Measurements from ENCODE around the gene MYO19. TPM values are rescaled to one million over a fixed set of nuclear protein-coding genes. Genes with fewer than 3 reads are reported as not detected.

Gene MYO19
- total RNA-seq, 1 experiment from 2014 or later, result 167 TPM

- Histone ChIP-seq H3K4me3 (replicated peaks in 1 of 2; ENCODE audit: low read depth in 1 of 2, low read length in 2 of 2) (no peak overlapping the region), H3K27ac (ENCODE audit: low read depth, low read length) (no peak overlapping the region), H3K27me3 (ENCODE audit: insufficient read depth, low read length) (no peaks in the 10 kb centered on the region), H3K9me2 (ENCODE audit: insufficient read depth) (no peaks in the 10 kb centered on the region), H3K79me2 (ENCODE audit: insufficient read depth, low read length) (peaks cover 2% of the 10 kb centered on the region; the same call in 1 of the 2 replicates), H3K36me3 (ENCODE audit: control insufficient read depth in 1 of 2, insufficient read depth in 2 of 2, low read length in 2 of 2) (peaks cover 33 to 61% of the 10 kb centered on the region in 2 experiments; a peak in 3 of 4 replicates), H4K20me1 (ENCODE audit: insufficient read depth) (no peaks in the 10 kb centered on the region), H3K4me1 (ENCODE audit: control insufficient read depth in 1 of 2, insufficient read depth in 2 of 2, low read length in 2 of 2) (no peaks in the 10 kb centered on the region), H3K9ac (ENCODE audit: low read length) (no peak overlapping the region), H3K4me2 (ENCODE audit: low read length) (no peak overlapping the region), H3K9me3 (ENCODE audit: control insufficient read depth in 1 of 2, insufficient read depth in 1 of 2, low read depth in 1 of 2, low read length in 2 of 2) (no peaks in the 10 kb centered on the region), H2AFZ (ENCODE audit: low read depth, low read length, poor library complexity, severe bottlenecking) (no peak overlapping the region)
- TF ChIP-seq REST (IDR thresholded peaks at IDR 0.05; ENCODE audit: low read depth) (no peak), SP1 (IDR thresholded peaks at IDR 0.05; ENCODE audit: low read depth) (no peak), EZH2phosphoT487 (IDR thresholded peaks at IDR 0.05; ENCODE audit: borderline replicate concordance) (no peak), CTCF (IDR thresholded peaks at IDR 0.05 in 2 of 3, conservative IDR thresholded peaks at IDR 0.05 in 1 of 3; ENCODE audit: borderline replicate concordance in 1 of 3, insufficient read depth in 1 of 3, low read depth in 2 of 3, low read length in 2 of 3) (no peak), JUND (IDR thresholded peaks at IDR 0.05) (no peak), ELF1 (IDR thresholded peaks at IDR 0.05; ENCODE audit: borderline replicate concordance, low read depth) (no peak), YY1 (IDR thresholded peaks at IDR 0.05; ENCODE audit: extremely low read depth, insufficient replicate concordance, low read depth, low read length) (no peak), CEBPB (IDR thresholded peaks at IDR 0.05; ENCODE audit: low read depth) (no peak), FOSL1 (IDR thresholded peaks at IDR 0.05; ENCODE audit: low read depth) (no peak), MAX (IDR thresholded peaks at IDR 0.05) (no peak), POLR2AphosphoS5 (IDR thresholded peaks at IDR 0.05; ENCODE audit: low read depth, low read length) (no peak), RAD21 (IDR thresholded peaks at IDR 0.05; ENCODE audit: low read depth) (no peak), ZBTB33 (IDR thresholded peaks at IDR 0.05; ENCODE audit: extremely low read depth, insufficient replicate concordance, low read length) (no peak), TCF7L2 (IDR thresholded peaks at IDR 0.05; ENCODE audit: borderline replicate concordance, extremely low read depth, insufficient read depth, insufficient read length) (no peak), CBX3 (IDR thresholded peaks at IDR 0.05; ENCODE audit: low read depth) (no peak), SRF (IDR thresholded peaks at IDR 0.05; ENCODE audit: low read depth) (no peak), POLR2A (IDR thresholded peaks at IDR 0.05; ENCODE audit: borderline replicate concordance, extremely low read depth, insufficient read depth, insufficient read length) (no peak)
- ATAC-seq (no peak), DNase-seq (ENCODE audit: low read depth, low spot score) (no peak)
- TSS peak; percentile 44 for BruUV-seq (replicated peaks)
- ChIA-PET RAD21 (ENCODE audit: low non-redundant PET in 1 of 2, low total read pairs in 2 of 2, uncharacterized antibody in 2 of 2, unreplicated experiment in 2 of 2) (no interaction called here), POLR2A (no interaction called here), CTCF (interaction anchor here (0.8 kb wide), 1 partner anchor 29 kb away, joined by 3 read pairs; no protein-coding TSS in a partner anchor)
- intact Hi-C loops (cut with micrococcal nuclease), result no loop called here
These were observed 22.0 kb downstream of the MYO19 start for GRCh38 chr17:36512641-36513040.

Measured in HCT116 (cell line).